SK-N-MC (cell line): ENCODE results near the gene GPRC5D.

Experiments
- EZH2 ChIP-seq: fragments of 200-600 bp; sonication (generic); IDR thresholded peaks from one replicate; pipeline ENCODE4 v1.6.1; 2017; ENCODE audit warnings: antibody characterized with exemption
- FOXP2 ChIP-seq: optimal IDR thresholded peaks from 2 replicates; pipeline ENCODE3; 2011; ENCODE audit warnings: mild to moderate bottlenecking, moderate library complexity; ENCODE audit not compliant: insufficient read depth; ENCODE audit errors: extremely low read length, control extremely low read depth
- POLR2AphosphoS5 ChIP-seq: IDR thresholded peaks from 2 replicates; pipeline ENCODE4 v1.6.1; 2012; ENCODE audit warnings: mild to moderate bottlenecking, low read depth, low read length, borderline replicate concordance

DNA sequence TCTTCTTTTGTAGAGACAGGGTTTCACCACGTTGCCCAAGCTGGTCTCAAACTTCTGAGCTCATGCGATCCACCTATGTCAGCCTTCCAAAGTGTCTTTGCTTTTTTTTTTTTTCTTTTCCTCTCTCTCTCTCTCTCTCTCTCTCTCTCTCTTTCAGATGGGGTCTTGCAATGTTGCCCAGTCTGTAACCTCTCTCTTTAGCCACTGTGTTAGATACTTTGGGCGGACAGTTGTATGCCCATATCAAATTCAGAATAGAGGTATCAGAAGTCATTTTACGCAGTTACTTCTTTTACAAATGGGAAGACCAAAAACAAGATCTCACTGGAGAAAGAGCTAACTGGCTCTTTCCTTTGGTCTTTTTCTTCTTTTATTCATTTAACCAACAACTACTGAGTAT, 41.4 kb upstream of the GPRC5D start:
- TF ChIP-seq POLR2AphosphoS5 = no peak
- TF ChIP-seq EZH2 = no peak
- TF ChIP-seq FOXP2 = no peak
